DMS114 treated with DMSO at 0.1 percent for 48 hours (cell line): ENCODE results near the gene DAW1.
"Not testable (repeated sequence)": the region's sequence is repeated elsewhere in the genome, so short reads cannot be mapped to it uniquely, and the experiment has no call there.

Experiments used
- DNase-seq: peaks from one replicate; lab custom pipeline; 2025; ENCODE audit not compliant: unreplicated experiment; lab: John Stamatoyannopoulos, UW

DAW1 gene

GRCh38 chr2:227871375-227871791 lies at the start of gene DAW1:
DAW1 (plus strand) TSS chr2:227871631; CDS start chr2:227871690, 59 bp downstream.
- DNase-seq, result peak; percentile 26

GRCh38 chr2:227822416-227823003 lies 48.9 kb upstream of the DAW1 start:
- no peak for DNase-seq

- DNase-seq, result no peak
Observed at GRCh38 chr2:227823922-227824321, 47.5 kb upstream of the DAW1 start.

- DNase-seq, result no peak
Observed at GRCh38 chr2:227824711-227825110, 46.7 kb upstream of the DAW1 start.

GRCh38 chr2:227826019-227826521 lies 45.4 kb upstream of the DAW1 start:
- no peak for DNase-seq

GRCh38 chr2:227826563-227826962 lies 44.9 kb upstream of the DAW1 start:
- no peak for DNase-seq

- DNase-seq, result no peak
Observed at GRCh38 chr2:227827143-227827542, 44.3 kb upstream of the DAW1 start.

- no peak for DNase-seq
Observed at GRCh38 chr2:227828477-227828912, 42.9 kb upstream of the DAW1 start.

GRCh38 chr2:227829337-227829736 lies 42.1 kb upstream of the DAW1 start:
- DNase-seq, result no peak

GRCh38 chr2:227834423-227834822 lies 37.0 kb upstream of the DAW1 start:
- DNase-seq, result no peak

GRCh38 chr2:227834916-227835650 lies 36.3 kb upstream of the DAW1 start:
- no peak for DNase-seq

GRCh38 chr2:227839339-227840129 lies 31.9 kb upstream of the DAW1 start:
- not testable (repeated sequence) for DNase-seq

- DNase-seq, result no peak
Observed at GRCh38 chr2:227846831-227847230, 24.6 kb upstream of the DAW1 start.

GRCh38 chr2:227848146-227848545 lies 23.3 kb upstream of the DAW1 start:
- DNase-seq, result no peak

- no peak for DNase-seq
Observed at GRCh38 chr2:227848586-227848985, 22.8 kb upstream of the DAW1 start.

GRCh38 chr2:227849906-227850305 lies 21.5 kb upstream of the DAW1 start:
- no peak for DNase-seq

- no peak for DNase-seq
Observed at GRCh38 chr2:227853204-227853629, 18.2 kb upstream of the DAW1 start.

- DNase-seq, result no peak
Observed at GRCh38 chr2:227853765-227854271, 17.6 kb upstream of the DAW1 start.

- no peak for DNase-seq
Observed at GRCh38 chr2:227855440-227855839, 16.0 kb upstream of the DAW1 start.

GRCh38 chr2:227856697-227857096 lies 14.7 kb upstream of the DAW1 start:
- no peak for DNase-seq

- no peak for DNase-seq
Observed at GRCh38 chr2:227860221-227860641, 11.2 kb upstream of the DAW1 start.
